HepG2 (cell line): ENCODE results near the gene ATP6V0D1. TPM values are rescaled to one million over a fixed set of nuclear protein-coding genes. Genes with fewer than 3 reads are reported as not detected.
A peak's percentile ranks its signal among the peaks of the same experiment; 100 is the strongest.

Experiments
- AKAP8 ChIP-seq: sonication (generic); formaldehyde crosslinking; IDR thresholded peaks from 2 replicates; pipeline ENCODE4 v1.5.1; 2020; ENCODE audit warnings: mild to moderate bottlenecking, missing genetic modification reagents
- ARHGAP35 ChIP-seq: sonication (generic); formaldehyde crosslinking; IDR thresholded peaks from 2 replicates; pipeline ENCODE4 v1.9.0; 2022; ENCODE audit warnings: mild to moderate bottlenecking, inconsistent platforms, moderate library complexity, missing genetic modification reagents, borderline replicate concordance
- ATF7-NPFF ChIP-seq: sonication (generic); formaldehyde crosslinking; IDR thresholded peaks from 2 replicates; pipeline ENCODE4 v1.8.1; 2023; ENCODE audit warnings: mild to moderate bottlenecking, low read depth, missing genetic modification reagents, moderate library complexity
- GATAD1 ChIP-seq: IDR thresholded peaks from 2 replicates; pipeline ENCODE4 v1.6.1; 2016; ENCODE audit warnings: missing genetic modification reagents, missing compliant biosample characterization
- HCFC1 ChIP-seq: fragments of 150-350 bp; IDR thresholded peaks from 2 replicates; pipeline ENCODE4 v1.6.1; 2014; ENCODE audit warnings: low read depth, low read length
- IRF2 ChIP-seq: IDR thresholded peaks from 2 replicates; pipeline ENCODE4 v1.6.1; 2018; ENCODE audit warnings: missing genetic modification reagents, missing compliant biosample characterization
- KMT2B ChIP-seq: IDR thresholded peaks from 2 replicates; pipeline ENCODE4 v1.6.1; 2016; ENCODE audit warnings: missing genetic modification reagents, missing compliant biosample characterization
- MYC ChIP-seq: sonication (generic); formaldehyde crosslinking; IDR thresholded peaks from 2 replicates; pipeline ENCODE4 v1.9.0; 2021; ENCODE audit warnings: missing genetic modification reagents, borderline replicate concordance
- POLR2G ChIP-seq: fragments of 200-400 bp; formaldehyde crosslinking; IDR thresholded peaks from 2 replicates; pipeline ENCODE4 v1.6.1; 2018; ENCODE audit warnings: mild to moderate bottlenecking, low read depth, low read length, moderate library complexity
- REPIN1 ChIP-seq: sonication (generic); formaldehyde crosslinking; IDR thresholded peaks from 2 replicates; pipeline ENCODE4 v1.8.0; 2022; ENCODE audit warnings: missing genetic modification reagents, low read depth, mild to moderate bottlenecking, borderline replicate concordance
- SP4 ChIP-seq: sonication (generic); formaldehyde crosslinking; IDR thresholded peaks from 2 replicates; pipeline ENCODE4 v1.8.1; 2023; ENCODE audit warnings: mild to moderate bottlenecking, missing genetic modification reagents
- SRSF4 ChIP-seq: fragments of 200-400 bp; formaldehyde crosslinking; IDR thresholded peaks from one replicate; pipeline ENCODE4 v1.6.1; 2018; ENCODE audit warnings: mild to moderate bottlenecking, low read depth, low read length, moderate library complexity; ENCODE audit not compliant: poor library complexity, severe bottlenecking
- STAT6 ChIP-seq: sonication (generic); formaldehyde crosslinking; IDR thresholded peaks from 2 replicates; pipeline ENCODE4 v1.4.0; 2020; ENCODE audit warnings: missing genetic modification reagents, mild to moderate bottlenecking, borderline replicate concordance
- YY1 ChIP-seq: IDR thresholded peaks from 2 replicates; pipeline ENCODE4 v1.6.1; 2011; ENCODE audit warnings: low read length, low read depth, moderate library complexity, mild to moderate bottlenecking; ENCODE audit not compliant: insufficient read depth, insufficient replicate concordance
- ZFX ChIP-seq: sonication (generic); formaldehyde crosslinking; IDR thresholded peaks from 2 replicates; pipeline ENCODE4 v1.4.0; 2020; ENCODE audit warnings: mild to moderate bottlenecking, low read depth, missing genetic modification reagents, moderate library complexity
- ZFY ChIP-seq: sonication (generic); formaldehyde crosslinking; IDR thresholded peaks from 2 replicates; pipeline ENCODE4 v1.4.0; 2020; ENCODE audit warnings: missing genetic modification reagents
- ZNF121 ChIP-seq: sonication (generic); formaldehyde crosslinking; IDR thresholded peaks from 2 replicates; pipeline ENCODE4 v1.5.0; 2020; ENCODE audit warnings: mild to moderate bottlenecking, missing genetic modification reagents
- ZNF232 ChIP-seq: sonication (generic); formaldehyde crosslinking; IDR thresholded peaks from 2 replicates; pipeline ENCODE4 v1.4.0; 2020; ENCODE audit warnings: missing genetic modification reagents, borderline replicate concordance
- ZNF335 ChIP-seq: sonication (generic); formaldehyde crosslinking; IDR thresholded peaks from 2 replicates; pipeline ENCODE4 v1.4.0; 2020; ENCODE audit warnings: missing genetic modification reagents
- ZNF619 ChIP-seq: sonication (generic); formaldehyde crosslinking; IDR thresholded peaks from 2 replicates; pipeline ENCODE4 v1.4.0; 2020; ENCODE audit warnings: mild to moderate bottlenecking, missing genetic modification reagents
- ZNF782 ChIP-seq: sonication (generic); formaldehyde crosslinking; IDR thresholded peaks from 2 replicates; pipeline ENCODE4 v1.4.0; 2020; ENCODE audit warnings: missing genetic modification reagents, mild to moderate bottlenecking, borderline replicate concordance
- ZNF891 ChIP-seq: sonication (generic); formaldehyde crosslinking; IDR thresholded peaks from 2 replicates; pipeline ENCODE4 v1.5.0; 2020; ENCODE audit warnings: mild to moderate bottlenecking, missing genetic modification reagents
- polyA plus RNA-seq, 8 experiments: library from polyadenylated mRNA; depleted of rRNA in 3 of 8; stranded (reverse) in 7 of 8; unstranded in 1 of 8; fragments of >200 nt; fragmentation: Illumina TruSeq in 4 of 8; extraction: Trizol in 4 of 8; gene quantifications; 2 replicates each; pipeline versions ENCODE4 v1.2.1 to v1.2.3, GENCODE V29; 2011 to 2016; ENCODE audit warnings: low read depth in 4 of 8, missing spikeins in 1 of 8, mixed read lengths in 1 of 8; ENCODE audit not compliant: insufficient read depth in 1 of 8
- total RNA-seq, 5 experiments: library from RNA; depleted of rRNA; stranded (reverse); fragments of >200 nt; fragmentation: Illumina TruSeq; extraction: Trizol; gene quantifications; 2 replicates each; pipeline ENCODE4 v1.2.3, GENCODE V29; 2016; ENCODE audit warnings: low read depth in 1 of 5

ATP6V0D1 gene
- total and polyA plus RNA-seq, 2 of the 13 experiments (the other 11 are each of a cell fraction or from before 2014, with no cell fraction given) = 51.1 to 61.3 TPM

- no peak for TF ChIP-seq ARHGAP35 (CRISPR knock-in tag)
- TF ChIP-seq SP4 (CRISPR knock-in tag) = no peak
- TF ChIP-seq REPIN1 (CRISPR knock-in tag) = peak; percentile 44; the same call in 1 of the 2 replicates
- 0 out of 2 replicates have a peak, but pooled peaks have one; percentile 10 for TF ChIP-seq ATF7-NPFF (CRISPR knock-in tag)
- TF ChIP-seq ZNF619 (CRISPR knock-in tag) = 0 out of 2 replicates have a peak, but pooled peaks have one; percentile 10
- no peak for TF ChIP-seq IRF2
- no peak for TF ChIP-seq STAT6
- peak; percentile 15 for TF ChIP-seq YY1
- TF ChIP-seq GATAD1 = 0 out of 2 replicates have a peak, but pooled peaks have one; percentile 7
- no peak for TF ChIP-seq SRSF4
- TF ChIP-seq POLR2G = peak; percentile 66
- no peak; the same call in 1 of the 2 replicates for TF ChIP-seq MYC (CRISPR knock-in tag)
- TF ChIP-seq ZFY (CRISPR knock-in tag) = peak; percentile 42; the same call in 1 of the 2 replicates
- peak; percentile 25; the same call in 1 of the 2 replicates for TF ChIP-seq ZFX
- TF ChIP-seq ZNF891 = 0 out of 2 replicates have a peak, but pooled peaks have one; percentile 9
- TF ChIP-seq ZNF232 = no peak
- TF ChIP-seq ZNF121 (CRISPR knock-in tag) = 0 out of 2 replicates have a peak, but pooled peaks have one; percentile 1
- TF ChIP-seq HCFC1 = no peak
- no peak for TF ChIP-seq AKAP8 (CRISPR knock-in tag)
- no peak for TF ChIP-seq ZNF335
- no peak for TF ChIP-seq ZNF782 (CRISPR knock-in tag)
- TF ChIP-seq KMT2B = no peak
Observed at GRCh38 chr16:67431775-67432505, 49.0 kb downstream of the ATP6V0D1 start (continued).
